ENCODE data around the gene PDE6G. TPM values are rescaled to one million over a fixed set of nuclear protein-coding genes. Genes with fewer than 3 reads are reported as not detected.

The PDE6G gene
- total and polyA plus RNA-seq, 2 of the 13 experiments (the other 11 are each of a cell fraction or from before 2014, with no cell fraction given): 1.4 to 6.7 TPM

- TF ChIP-seq DZIP1 (CRISPR knock-in tag; IDR thresholded peaks at IDR 0.05) (peak; percentile 55; the same call in 1 of the 2 replicates), NR1H2 (CRISPR knock-in tag; IDR thresholded peaks at IDR 0.05; ENCODE audit: borderline replicate concordance, low read depth) (no peak), ZNF282 (IDR thresholded peaks at IDR 0.05; ENCODE audit: partially characterized antibody) (no peak), ELF3 (CRISPR knock-in tag; IDR thresholded peaks at IDR 0.05) (peak; percentile 85), NFATC3 (CRISPR knock-in tag; IDR thresholded peaks at IDR 0.05) (no peak), NPAS2 (CRISPR knock-in tag; IDR thresholded peaks at IDR 0.05; ENCODE audit: borderline replicate concordance) (no peak), ZNF446 (CRISPR knock-in tag; IDR thresholded peaks at IDR 0.05) (peak; percentile 86; the same call in 1 of the 2 replicates), ZBTB4 (CRISPR knock-in tag; IDR thresholded peaks at IDR 0.05; ENCODE audit: borderline replicate concordance) (no peak), CSRNP2 (CRISPR knock-in tag; conservative IDR thresholded peaks at IDR 0.05; ENCODE audit: low read depth) (no peak), SRF (IDR thresholded peaks at IDR 0.05; ENCODE audit: low read depth, low read length) (no peak), ZBED4 (CRISPR knock-in tag; IDR thresholded peaks at IDR 0.05; ENCODE audit: borderline replicate concordance) (peak; percentile 24; the same call in 1 of the 2 replicates), RNF219 (CRISPR knock-in tag; IDR thresholded peaks at IDR 0.05) (no peak)
Measured at GRCh38 chr17:81683584-81684441, 27.5 kb upstream of the PDE6G start, which contains the start of the genes ARL16 and HGS (continued).
